H1 (cell line): ENCODE results near the gene CRYBG3. TPM values are rescaled to one million over a fixed set of nuclear protein-coding genes. Genes with fewer than 3 reads are reported as not detected.

Experiments used
- CTCF ChIA-PET: fragments of 300-600 bp; sonication (Branson Sonifier 250); formaldehyde crosslinking; loops from one replicate; lab custom pipeline; 2021; ENCODE audit not compliant: partially characterized antibody; lab: Charles Lee
- POLR2A ChIA-PET: fragments of 300-600 bp; sonication (Branson Sonifier 250); formaldehyde crosslinking; loops from one replicate; lab custom pipeline; 2021; ENCODE audit warnings: inconsistent platforms; ENCODE audit not compliant: partially characterized antibody; lab: Charles Lee
- DNase-seq, 2 experiments: peaks; one replicate each; pipeline versions ENCODE4 v3.0.0 to v3.0.0-alpha.2; 2010 to 2022; ENCODE audit warnings: low spot score in 2 of 2, low read depth in 1 of 2, mixed read lengths in 1 of 2
- FAIRE-seq: peaks from 2 replicates; lab custom pipeline; 2011; peaks lifted over from hg19 to GRCh38; lab: Jason Lieb, UNC
- H2AFZ ChIP-seq: 2 replicates; pipeline ENCODE4 v1.8.1; 2012; ENCODE audit warnings: low read length, inconsistent platforms
- H2AK5ac ChIP-seq: 2 replicates; pipeline ENCODE4 v1.6.1; 2013; ENCODE audit warnings: low read depth, low read length
- H2BK120ac ChIP-seq: replicated peaks from 2 replicates; pipeline ENCODE3; 2013; ENCODE audit warnings: low read depth, low read length, inconsistent platforms
- H2BK12ac ChIP-seq: 2 replicates; pipeline ENCODE4 v1.6.1; 2013; ENCODE audit warnings: low read depth, low read length
- H2BK15ac ChIP-seq: 2 replicates; pipeline ENCODE4 v1.6.1; 2013; ENCODE audit warnings: low read length
- H2BK20ac ChIP-seq: 2 replicates; pipeline ENCODE4 v1.6.1; 2013; ENCODE audit warnings: low read length
- H2BK5ac ChIP-seq: 2 replicates; pipeline ENCODE4 v1.6.1; 2013; ENCODE audit warnings: low read depth, low read length
- H3K14ac ChIP-seq: 2 replicates; pipeline ENCODE4 v1.6.1; 2013; ENCODE audit warnings: inconsistent platforms; ENCODE audit not compliant: insufficient read length
- H3K18ac ChIP-seq: 2 replicates; pipeline ENCODE4 v1.6.1; 2013; ENCODE audit warnings: low read length; ENCODE audit errors: extremely low read depth
- H3K23ac ChIP-seq: 2 replicates; pipeline ENCODE4 v1.6.1; 2013; ENCODE audit warnings: inconsistent platforms; ENCODE audit not compliant: insufficient read length
- H3K23me2 ChIP-seq: 2 replicates; pipeline ENCODE4 v1.6.1; 2013; ENCODE audit warnings: low read depth, low read length
- H3K27ac ChIP-seq: 2 replicates; pipeline ENCODE4 v1.6.1; 2011; ENCODE audit warnings: low read depth, low read length, inconsistent platforms
- H3K27me3 ChIP-seq, 4 experiments: replicated peaks in 1 of 4; 1 replicate in 1 of 4; 2 replicates in 3 of 4; pipeline versions ENCODE4 v1.6.1 to v1.8.1; 2011 to 2013; ENCODE audit warnings: low read length in 3 of 4, mild to moderate bottlenecking in 3 of 4, inconsistent platforms in 2 of 4, mixed read lengths in 2 of 4, moderate library complexity in 1 of 4; ENCODE audit not compliant: control insufficient read depth in 3 of 4, insufficient read depth in 3 of 4; ENCODE audit errors: extremely low read depth in 1 of 4
- H3K36me3 ChIP-seq, 4 experiments: 2 replicates each; pipeline versions ENCODE4 v1.6.1 to v1.8.1; 2011 to 2013; ENCODE audit warnings: mild to moderate bottlenecking in 4 of 4, low read length in 3 of 4, moderate library complexity in 2 of 4, control low read depth in 1 of 4, inconsistent platforms in 1 of 4; ENCODE audit not compliant: insufficient read depth in 4 of 4, control insufficient read depth in 2 of 4
- H3K4ac ChIP-seq: replicated peaks from 2 replicates; pipeline ENCODE3; 2013; ENCODE audit warnings: low read length, low read depth, mixed read lengths, inconsistent platforms; ENCODE audit not compliant: insufficient read length
- H3K4me1 ChIP-seq, 4 experiments: replicated peaks in 1 of 4; 1 replicate in 1 of 4; 2 replicates in 3 of 4; pipeline versions ENCODE4 v1.6.1 to v1.8.1; 2011 to 2013; ENCODE audit warnings: low read length in 3 of 4, inconsistent platforms in 2 of 4, mixed read lengths in 1 of 4; ENCODE audit not compliant: insufficient read depth in 4 of 4, control insufficient read depth in 3 of 4
- H3K4me2 ChIP-seq, 2 experiments: 2 replicates each; pipeline versions ENCODE4 v1.6.1 to v1.8.1; 2011 to 2013; ENCODE audit warnings: low read depth in 2 of 2, low read length in 2 of 2, control low read depth in 1 of 2, inconsistent platforms in 1 of 2, mild to moderate bottlenecking in 1 of 2; ENCODE audit not compliant: insufficient read depth in 1 of 2
- H3K4me3 ChIP-seq, 4 experiments: fragments of 200-600, 300-600 bp in 1 of 4; sonication (generic), shearing (Covaris generic), sonication (Bioruptor Twin) in 1 of 4; 2 replicates each; pipeline versions ENCODE4 v1.5.1 to v1.8.1; 2011 to 2016; ENCODE audit warnings: low read length in 4 of 4, low read depth in 3 of 4, control low read depth in 2 of 4, inconsistent platforms in 2 of 4, mild to moderate bottlenecking in 2 of 4, mixed read lengths in 1 of 4, moderate library complexity in 1 of 4; ENCODE audit not compliant: insufficient read depth in 2 of 4; ENCODE audit errors: extremely low read depth in 1 of 4
- H3K56ac ChIP-seq: replicated peaks from 2 replicates; pipeline ENCODE3; 2013; ENCODE audit warnings: low read depth, mild to moderate bottlenecking, mixed read lengths, low read length, inconsistent platforms; ENCODE audit not compliant: insufficient read length
- H3K79me1 ChIP-seq: 2 replicates; pipeline ENCODE4 v1.6.1; 2013; ENCODE audit warnings: low read depth, low read length, control low read depth
- H3K79me2 ChIP-seq, 2 experiments: 2 replicates each; pipeline versions ENCODE4 v1.6.1 to v1.8.1; 2012 to 2013; ENCODE audit warnings: low read length in 2 of 2, mild to moderate bottlenecking in 2 of 2, inconsistent platforms in 1 of 2; ENCODE audit not compliant: insufficient read depth in 2 of 2, control insufficient read depth in 1 of 2
- H3K9ac ChIP-seq, 4 experiments: replicated peaks in 1 of 4; 1 replicate in 1 of 4; 2 replicates in 3 of 4; pipeline versions ENCODE4 v1.6.1 to v1.8.1; 2011 to 2013; ENCODE audit warnings: low read depth in 3 of 4, low read length in 3 of 4, control low read depth in 2 of 4, mild to moderate bottlenecking in 2 of 4, moderate library complexity in 2 of 4, inconsistent platforms in 1 of 4; ENCODE audit errors: extremely low read depth in 1 of 4
- H3K9me3 ChIP-seq, 2 experiments: 2 replicates each; pipeline versions ENCODE4 v1.6.1 to v1.8.1; 2012 to 2013; ENCODE audit warnings: mild to moderate bottlenecking in 2 of 2, moderate library complexity in 2 of 2, control low read depth in 1 of 2, inconsistent platforms in 1 of 2, low read depth in 1 of 2, low read length in 1 of 2, mixed read lengths in 1 of 2; ENCODE audit not compliant: insufficient read depth in 2 of 2
- H4K20me1 ChIP-seq, 2 experiments: replicated peaks in 1 of 2; 2 replicates each; pipeline versions ENCODE3 to v1.8.1; 2011 to 2013; ENCODE audit warnings: inconsistent platforms in 2 of 2, low read length in 2 of 2, mild to moderate bottlenecking in 1 of 2; ENCODE audit not compliant: insufficient read depth in 2 of 2, control insufficient read depth in 1 of 2
- H4K5ac ChIP-seq: 2 replicates; pipeline ENCODE4 v1.6.1; 2013; ENCODE audit warnings: low read length, low read depth, mixed read lengths, inconsistent platforms; ENCODE audit not compliant: insufficient read length
- H4K8ac ChIP-seq: 2 replicates; pipeline ENCODE4 v1.8.0; 2013; ENCODE audit warnings: mild to moderate bottlenecking, moderate library complexity, low read length, inconsistent platforms; ENCODE audit not compliant: insufficient read depth; ENCODE audit errors: extremely low read depth
- H4K91ac ChIP-seq: replicated peaks from 2 replicates; pipeline ENCODE3; 2013; ENCODE audit warnings: low read length, mixed read lengths, inconsistent platforms; ENCODE audit not compliant: insufficient read length
- MAFK ChIP-seq: IDR thresholded peaks from 2 replicates; pipeline ENCODE4 v1.6.1; 2012; ENCODE audit warnings: low read depth, mild to moderate bottlenecking, improper control_type of control experiment, low read length
- RAD21 ChIP-seq, 2 experiments: IDR thresholded peaks in 1 of 2; conservative IDR thresholded peaks in 1 of 2; 2 replicates each; pipeline ENCODE4 v1.6.1; 2011; ENCODE audit warnings: low read depth in 2 of 2, low read length in 2 of 2, improper control_type of control experiment in 1 of 2, inconsistent platforms in 1 of 2, mild to moderate bottlenecking in 1 of 2, moderate library complexity in 1 of 2
- RFX5 ChIP-seq: IDR thresholded peaks from 2 replicates; pipeline ENCODE4 v1.6.1; 2011; ENCODE audit warnings: low read depth, low read length, improper control_type of control experiment, borderline replicate concordance
- SP2 ChIP-seq: IDR thresholded peaks from 2 replicates; pipeline ENCODE4 v1.6.1; 2012; ENCODE audit warnings: mild to moderate bottlenecking, low read length, inconsistent platforms
- YY1 ChIP-seq: IDR thresholded peaks from 2 replicates; pipeline ENCODE4 v1.6.1; 2011; ENCODE audit warnings: low read depth, mild to moderate bottlenecking, low read length
- WGBS, 2 experiments: shearing (Covaris generic) in 1 of 2; methylation state at CpG; one replicate each; pipeline versions ENCODE4 v1.1.6 to v1.1.7; 2013 to 2015; ENCODE audit warnings: low lambda C conversion rate in 2 of 2, mixed read lengths in 2 of 2, inconsistent platforms in 1 of 2, low coverage in 1 of 2, missing lambda C conversion rate in 1 of 2; ENCODE audit not compliant: insufficient replicate concordance in 2 of 2, insufficient coverage in 1 of 2, insufficient read length in 1 of 2; ENCODE audit errors: extremely low coverage in 1 of 2, missing lambda C conversion rate in 1 of 2; 5-methylcytosine and 5-hydroxymethylcytosine counted together
- polyA plus RNA-seq, 7 experiments: library from polyadenylated mRNA; depleted of rRNA in 3 of 7; stranded (reverse) in 5 of 7; unstranded in 2 of 7; fragments of >200 nt in 5 of 7; fragments of 200-250 nt in 2 of 7; gene quantifications; 1 replicate in 5 of 7; 2 replicates in 1 of 7; 4 replicates in 1 of 7; pipeline versions ENCODE4 v1.2.1 to v1.2.3, GENCODE V29; 2011 to 2013; ENCODE audit warnings: missing spikeins in 2 of 7, mixed read lengths in 2 of 7
- total RNA-seq: library from RNA; stranded (reverse); fragmentation: NEBNext Ultra II Directional; extraction: Animal tissue kit (Norgen Biotek cat#: 25700); gene quantifications from 2 replicates; pipeline ENCODE4 v1.2.1, GENCODE V29; 2021
- TF ChIP-seq, protein P1 (sequence below), 3 experiments: IDR thresholded peaks; 1 replicate in 2 of 3; 2 replicates in 1 of 3; pipeline versions ENCODE4 v1.5.1 to v1.6.1; 2011; ENCODE audit warnings: low read length in 3 of 3, mild to moderate bottlenecking in 3 of 3, inconsistent platforms in 2 of 3, low read depth in 1 of 3, moderate library complexity in 1 of 3; ENCODE audit not compliant: insufficient read depth in 1 of 3; ENCODE audit errors: control extremely low read depth in 1 of 3

CRYBG3 gene
- total and polyA plus RNA-seq, 2 of the 8 experiments (the other 6 are each of a cell fraction or from before 2014, with no cell fraction given) = 2.1 to 8.0 TPM

DNA sequence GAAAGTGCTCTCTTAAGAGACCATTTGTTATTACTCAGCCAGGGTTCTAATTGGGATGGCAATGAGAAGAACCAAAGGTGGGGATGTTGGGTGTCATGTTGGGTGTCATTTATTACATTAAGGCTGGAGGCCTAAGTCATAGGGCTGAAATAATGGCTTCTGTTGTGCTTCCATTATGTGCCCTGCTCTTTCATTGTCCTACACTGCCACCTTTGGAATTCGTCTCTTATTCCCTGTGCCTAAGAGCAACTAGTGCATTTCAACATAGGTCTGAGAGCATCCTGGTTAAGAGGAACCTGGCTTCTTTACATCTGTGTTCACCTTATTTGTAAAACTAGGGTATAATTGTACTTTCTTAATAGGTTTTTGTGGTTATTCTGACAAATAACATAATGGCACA is 118.2 kb downstream of the CRYBG3 start:
- Histone ChIP-seq H3K18ac (no peak overlapping the region), H2AFZ (no peak overlapping the region)
- CTCF ChIA-PET = interaction anchor here (1.2 to 4.2 kb wide), 6 partner anchors 75 to 148 kb away, joined by 4 to 27 read pairs (median 5); partner anchors contain the start of gene CRYBG3
- TF ChIP-seq MAFK (no peak), SP2 (no peak), RAD21 (IDR thresholded peaks at IDR 0.05 in 1 of 2, conservative IDR thresholded peaks at IDR 0.05 in 1 of 2; ENCODE audit: low read depth in 2 of 2, low read length in 2 of 2) (peak; percentile 70 to 75), RFX5 (no peak), YY1 (peak; percentile 34; the same call in 1 of the 2 replicates)
- TF ChIP-seq, protein P1, sequence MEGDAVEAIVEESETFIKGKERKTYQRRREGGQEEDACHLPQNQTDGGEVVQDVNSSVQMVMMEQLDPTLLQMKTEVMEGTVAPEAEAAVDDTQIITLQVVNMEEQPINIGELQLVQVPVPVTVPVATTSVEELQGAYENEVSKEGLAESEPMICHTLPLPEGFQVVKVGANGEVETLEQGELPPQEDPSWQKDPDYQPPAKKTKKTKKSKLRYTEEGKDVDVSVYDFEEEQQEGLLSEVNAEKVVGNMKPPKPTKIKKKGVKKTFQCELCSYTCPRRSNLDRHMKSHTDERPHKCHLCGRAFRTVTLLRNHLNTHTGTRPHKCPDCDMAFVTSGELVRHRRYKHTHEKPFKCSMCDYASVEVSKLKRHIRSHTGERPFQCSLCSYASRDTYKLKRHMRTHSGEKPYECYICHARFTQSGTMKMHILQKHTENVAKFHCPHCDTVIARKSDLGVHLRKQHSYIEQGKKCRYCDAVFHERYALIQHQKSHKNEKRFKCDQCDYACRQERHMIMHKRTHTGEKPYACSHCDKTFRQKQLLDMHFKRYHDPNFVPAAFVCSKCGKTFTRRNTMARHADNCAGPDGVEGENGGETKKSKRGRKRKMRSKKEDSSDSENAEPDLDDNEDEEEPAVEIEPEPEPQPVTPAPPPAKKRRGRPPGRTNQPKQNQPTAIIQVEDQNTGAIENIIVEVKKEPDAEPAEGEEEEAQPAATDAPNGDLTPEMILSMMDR (IDR thresholded peaks at IDR 0.05; ENCODE audit: control extremely low read depth in 1 of 3, insufficient read depth in 1 of 3, low read depth in 1 of 3, low read length in 3 of 3) = peak in 2 of 3 experiments; percentile 19 to 49; a peak in 2 of 4 replicates
- TF ChIP-seq, all 59 proteins: peak for 3
- H2BK5ac ChIP-seq = no peak overlapping the region
- WGBS, 2 experiments = 73% methylated on average over 1 of the region's 1 CpG; no CpG with 5 or more reads in 1 of the 2 experiments
- H3K79me2 ChIP-seq = no peaks in the 10 kb centered on the region
- H2BK15ac ChIP-seq = no peak overlapping the region
- no peak overlapping the region for H3K14ac ChIP-seq
- no peak overlapping the region for H3K4me2 ChIP-seq
- DNase-seq (no peak), FAIRE-seq (no peak)
- H3K27ac ChIP-seq = no peak overlapping the region
- no peak overlapping the region for H2BK12ac ChIP-seq
- H3K36me3 ChIP-seq = peaks cover 0 to 19% (median 4%) of the 10 kb centered on the region in 4 experiments; a peak in 5 of 8 replicates
- H4K8ac ChIP-seq = no peak overlapping the region
- H3K56ac ChIP-seq = no peak overlapping the region
- H2AK5ac ChIP-seq = no peak overlapping the region
- no peaks in the 10 kb centered on the region for H3K27me3 ChIP-seq
- no peak overlapping the region for H3K9ac ChIP-seq
- H3K4ac ChIP-seq = no peak overlapping the region
- no peaks in the 10 kb centered on the region; the same call in 1 of the 2 replicates for H3K23me2 ChIP-seq
- no peaks in the 10 kb centered on the region for H3K79me1 ChIP-seq
- no peaks in the 10 kb centered on the region for H3K9me3 ChIP-seq
- no peak overlapping the region for H4K5ac ChIP-seq
- no peak overlapping the region for H3K23ac ChIP-seq
- H2BK120ac ChIP-seq = no peak overlapping the region
- no peaks in the 10 kb centered on the region for H3K4me1 ChIP-seq
- POLR2A ChIA-PET = no interaction called here
- no peak overlapping the region for H3K4me3 ChIP-seq
- H2BK20ac ChIP-seq = no peak overlapping the region
- H4K91ac ChIP-seq = no peak overlapping the region
- no peaks in the 10 kb centered on the region for H4K20me1 ChIP-seq
